Measurements from ENCODE around the gene CD2. TPM values are rescaled to one million over a fixed set of nuclear protein-coding genes. Genes with fewer than 3 reads are reported as not detected.

Gene CD2
- total RNA-seq, 4 donors from 2014 or later: 0.16 TPM; not detected in 3

DNA sequence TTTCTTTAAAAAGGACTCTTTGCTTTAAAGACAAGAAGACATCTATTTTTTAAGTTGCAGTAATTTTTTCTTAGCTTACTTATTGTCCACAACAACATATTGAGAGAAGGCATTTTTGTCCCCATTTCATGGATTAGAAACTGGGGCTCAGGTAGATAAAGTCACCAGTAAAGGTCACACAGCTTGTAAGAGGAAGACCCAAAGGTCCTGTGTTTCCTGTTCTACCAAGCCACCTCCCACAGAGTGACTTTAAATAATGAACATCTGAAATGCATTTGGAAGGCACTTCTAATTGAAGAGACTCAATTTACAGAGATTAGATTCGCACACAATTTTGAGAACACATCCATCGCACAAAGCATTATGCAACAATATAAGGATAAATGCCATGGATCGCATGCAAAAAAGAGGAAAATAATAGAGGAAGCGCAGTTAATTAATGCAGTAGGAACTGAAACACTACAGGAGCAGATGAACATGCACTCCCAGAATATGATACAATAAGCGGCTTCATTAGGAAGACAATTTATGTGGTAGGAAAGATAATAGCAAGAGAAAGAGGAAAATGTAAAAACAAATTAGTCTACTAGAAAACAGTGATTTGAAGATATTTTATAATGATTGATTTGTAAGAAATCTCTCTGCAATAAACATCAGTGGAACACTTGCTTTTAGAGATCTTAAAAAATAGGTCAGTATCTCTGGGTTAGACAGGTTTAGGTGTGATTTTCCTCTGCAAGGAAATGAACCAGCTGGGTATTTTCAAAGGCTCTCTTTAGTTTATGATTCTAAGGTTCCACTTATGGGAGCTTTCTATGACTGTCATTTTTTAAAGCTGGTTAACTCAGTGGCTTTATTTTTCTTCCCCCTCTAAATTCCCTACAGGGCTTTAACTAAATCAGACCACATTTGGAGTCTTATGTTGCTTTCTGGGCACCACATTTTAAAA is 27.1 kb upstream of the CD2 start:
- no peak for ATAC-seq
- Histone ChIP-seq H3K4me3 (no peak overlapping the region), H3K36me3 (no peaks in the 10 kb centered on the region), H3K27ac (no peak overlapping the region), H3K27me3 (no peaks in the 10 kb centered on the region), H3K4me1 (no peaks in the 10 kb centered on the region), H3K9me3 (no peaks in the 10 kb centered on the region)
- intact Hi-C loops (cut with DNase I; ENCODE audit: low total_unique reads): no loop called here
- TF ChIP-seq, protein P1, sequence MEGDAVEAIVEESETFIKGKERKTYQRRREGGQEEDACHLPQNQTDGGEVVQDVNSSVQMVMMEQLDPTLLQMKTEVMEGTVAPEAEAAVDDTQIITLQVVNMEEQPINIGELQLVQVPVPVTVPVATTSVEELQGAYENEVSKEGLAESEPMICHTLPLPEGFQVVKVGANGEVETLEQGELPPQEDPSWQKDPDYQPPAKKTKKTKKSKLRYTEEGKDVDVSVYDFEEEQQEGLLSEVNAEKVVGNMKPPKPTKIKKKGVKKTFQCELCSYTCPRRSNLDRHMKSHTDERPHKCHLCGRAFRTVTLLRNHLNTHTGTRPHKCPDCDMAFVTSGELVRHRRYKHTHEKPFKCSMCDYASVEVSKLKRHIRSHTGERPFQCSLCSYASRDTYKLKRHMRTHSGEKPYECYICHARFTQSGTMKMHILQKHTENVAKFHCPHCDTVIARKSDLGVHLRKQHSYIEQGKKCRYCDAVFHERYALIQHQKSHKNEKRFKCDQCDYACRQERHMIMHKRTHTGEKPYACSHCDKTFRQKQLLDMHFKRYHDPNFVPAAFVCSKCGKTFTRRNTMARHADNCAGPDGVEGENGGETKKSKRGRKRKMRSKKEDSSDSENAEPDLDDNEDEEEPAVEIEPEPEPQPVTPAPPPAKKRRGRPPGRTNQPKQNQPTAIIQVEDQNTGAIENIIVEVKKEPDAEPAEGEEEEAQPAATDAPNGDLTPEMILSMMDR (IDR thresholded peaks at IDR 0.05 in 4 of 5, conservative IDR thresholded peaks at IDR 0.05 in 1 of 5): no peak
- TF ChIP-seq POLR2A (IDR thresholded peaks at IDR 0.05): no peak
- in situ Hi-C loops (cut with MboI; ENCODE audit: low sequenced_read_pairs in 4 of 4): no loop called here
- no peak for DNase-seq

DNA sequence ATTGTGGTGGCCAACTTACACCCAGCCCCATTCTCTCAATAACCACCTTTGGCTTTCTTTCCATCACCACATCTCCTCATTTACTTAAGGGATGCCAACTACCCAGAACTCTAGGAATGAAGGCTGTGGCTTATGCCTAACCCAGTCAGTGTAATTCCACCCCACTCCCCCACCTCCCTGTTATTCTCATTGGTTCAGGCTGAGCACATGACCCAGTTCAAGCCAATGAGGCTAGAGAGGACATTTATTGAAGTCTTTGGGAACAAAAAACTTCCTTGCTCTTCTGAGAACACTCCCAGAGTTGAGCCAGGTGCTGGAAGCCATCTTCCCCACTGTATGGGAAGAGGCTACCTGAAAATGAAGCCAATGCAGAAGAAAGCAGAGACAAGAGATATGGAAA is 22.8 kb upstream of the CD2 start:
- DNase-seq: no peak
- in situ Hi-C loops (cut with MboI; ENCODE audit: low sequenced_read_pairs in 4 of 4): loop anchor here in 2 of 4 donors (10.0 kb wide), 1 partner anchor 323 kb away; no protein-coding TSS in a partner anchor

DNA sequence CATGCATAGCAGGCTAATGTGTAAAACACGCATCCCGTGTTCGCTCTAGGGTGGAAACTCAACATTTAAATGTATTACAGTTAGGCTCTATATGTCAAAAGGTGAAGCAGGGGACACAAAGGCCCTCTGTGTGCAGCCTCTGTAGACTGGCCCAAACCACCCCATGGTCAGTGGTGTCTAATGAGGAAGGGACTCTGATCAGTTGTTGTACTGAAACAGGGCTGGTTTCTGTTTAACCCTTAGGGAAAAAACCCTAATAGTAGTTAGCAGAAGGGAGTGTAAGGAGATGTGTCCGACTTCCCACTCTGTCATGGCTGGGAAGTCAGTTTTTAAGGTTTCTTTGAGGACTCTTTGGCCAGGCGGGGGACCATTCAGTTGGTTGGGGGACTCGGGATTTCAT is 21.5 kb upstream of the CD2 start:
- no peaks in the 10 kb centered on the region for H3K27me3 ChIP-seq
- intact Hi-C loops (cut with DNase I; ENCODE audit: low total_unique reads): loop anchor here (10.0 kb wide), 1 partner anchor 402 kb away; no protein-coding TSS in a partner anchor
- H3K4me3 ChIP-seq: no peak overlapping the region
- H3K27ac ChIP-seq: no peak overlapping the region
- no peaks in the 10 kb centered on the region for H3K36me3 ChIP-seq
- DNase-seq (no peak), ATAC-seq (no peak)
- TF ChIP-seq, protein P1 (IDR thresholded peaks at IDR 0.05 in 4 of 5, conservative IDR thresholded peaks at IDR 0.05 in 1 of 5): no peak
- no peak for TF ChIP-seq POLR2A (IDR thresholded peaks at IDR 0.05)
- H3K4me1 ChIP-seq: no peaks in the 10 kb centered on the region
- no peaks in the 10 kb centered on the region for H3K9me3 ChIP-seq
- in situ Hi-C loops (cut with MboI; ENCODE audit: low sequenced_read_pairs in 4 of 4): loop anchor here in 2 of 4 donors (10.0 kb wide), 1 partner anchor 322 kb away; no protein-coding TSS in a partner anchor

More for the DNA sequence above, 22.8 kb upstream of the CD2 start:
- no peaks in the 10 kb centered on the region for H3K36me3 ChIP-seq
- no peak overlapping the region for H3K4me3 ChIP-seq
- intact Hi-C loops (cut with DNase I; ENCODE audit: low total_unique reads): loop anchor here (10.0 kb wide), 1 partner anchor 403 kb away; no protein-coding TSS in a partner anchor
- H3K27me3 ChIP-seq: no peaks in the 10 kb centered on the region
- no peak for ATAC-seq
- H3K9me3 ChIP-seq: no peaks in the 10 kb centered on the region
- H3K4me1 ChIP-seq: no peaks in the 10 kb centered on the region
- H3K27ac ChIP-seq: no peak overlapping the region
- TF ChIP-seq POLR2A (IDR thresholded peaks at IDR 0.05): no peak
- TF ChIP-seq, protein P1 (IDR thresholded peaks at IDR 0.05 in 4 of 5, conservative IDR thresholded peaks at IDR 0.05 in 1 of 5): no peak

DNA sequence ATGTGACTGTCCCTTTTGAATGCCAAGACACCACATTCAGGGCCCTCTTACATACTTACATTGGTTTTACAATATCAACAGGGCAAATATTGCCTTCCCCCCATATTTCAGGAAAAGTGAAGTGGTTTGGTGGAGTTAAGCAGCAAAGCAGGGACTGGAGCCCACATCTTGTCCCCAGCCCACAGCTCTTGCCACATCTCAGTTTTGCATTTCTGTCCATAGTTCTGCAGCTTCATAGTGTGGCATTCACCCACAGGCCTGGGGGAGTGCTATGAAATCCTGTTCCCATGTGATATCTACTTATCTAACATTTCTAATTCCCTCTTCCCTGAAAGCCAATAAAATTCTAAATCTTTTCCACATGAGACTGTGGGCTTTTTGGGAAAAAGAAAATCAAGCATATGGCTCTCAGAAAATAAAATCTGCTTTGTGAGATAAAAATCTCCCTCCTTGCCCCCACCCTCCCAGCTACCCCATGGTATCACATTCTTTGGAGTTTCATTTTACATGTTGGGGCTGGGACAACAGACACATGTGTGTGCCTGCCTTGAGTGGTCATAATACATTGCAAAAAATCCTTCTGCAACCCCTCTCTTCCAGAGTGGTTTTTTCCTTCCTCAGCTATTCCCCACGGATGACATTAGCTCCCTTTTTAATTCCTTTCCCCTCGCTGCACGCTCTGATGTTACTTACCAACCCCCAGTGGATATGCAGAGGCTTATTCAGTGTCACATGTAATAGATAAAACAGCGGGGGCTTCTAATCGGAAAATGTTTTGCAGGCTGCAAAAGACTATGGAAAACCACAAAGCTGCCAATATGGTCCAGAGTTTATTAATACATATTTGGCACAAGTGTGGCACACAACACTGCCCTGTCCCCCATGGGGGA is 20.5 kb upstream of the CD2 start:
- no peaks in the 10 kb centered on the region for H3K27me3 ChIP-seq
- no peaks in the 10 kb centered on the region for H3K9me3 ChIP-seq
- TF ChIP-seq, protein P1 (IDR thresholded peaks at IDR 0.05 in 4 of 5, conservative IDR thresholded peaks at IDR 0.05 in 1 of 5): no peak
- TF ChIP-seq POLR2A (IDR thresholded peaks at IDR 0.05): no peak
- H3K4me1 ChIP-seq: no peaks in the 10 kb centered on the region
- intact Hi-C loops (cut with DNase I; ENCODE audit: low total_unique reads): loop anchor here (10.0 kb wide), 1 partner anchor 401 kb away; no protein-coding TSS in a partner anchor
- ATAC-seq (no peak), DNase-seq (no peak)
- in situ Hi-C loops (cut with MboI; ENCODE audit: low sequenced_read_pairs in 4 of 4): loop anchor here in 2 of 4 donors (10.0 kb wide), 1 partner anchor 321 kb away; no protein-coding TSS in a partner anchor
- no peak overlapping the region for H3K27ac ChIP-seq
- H3K36me3 ChIP-seq: no peaks in the 10 kb centered on the region
- no peak overlapping the region for H3K4me3 ChIP-seq
